ENCODE data around the gene ATP9B.

GRCh38 chr18:79164706-79165105, 95.5 kb downstream of the ATP9B start:
- TF ChIP-seq, protein P1, sequence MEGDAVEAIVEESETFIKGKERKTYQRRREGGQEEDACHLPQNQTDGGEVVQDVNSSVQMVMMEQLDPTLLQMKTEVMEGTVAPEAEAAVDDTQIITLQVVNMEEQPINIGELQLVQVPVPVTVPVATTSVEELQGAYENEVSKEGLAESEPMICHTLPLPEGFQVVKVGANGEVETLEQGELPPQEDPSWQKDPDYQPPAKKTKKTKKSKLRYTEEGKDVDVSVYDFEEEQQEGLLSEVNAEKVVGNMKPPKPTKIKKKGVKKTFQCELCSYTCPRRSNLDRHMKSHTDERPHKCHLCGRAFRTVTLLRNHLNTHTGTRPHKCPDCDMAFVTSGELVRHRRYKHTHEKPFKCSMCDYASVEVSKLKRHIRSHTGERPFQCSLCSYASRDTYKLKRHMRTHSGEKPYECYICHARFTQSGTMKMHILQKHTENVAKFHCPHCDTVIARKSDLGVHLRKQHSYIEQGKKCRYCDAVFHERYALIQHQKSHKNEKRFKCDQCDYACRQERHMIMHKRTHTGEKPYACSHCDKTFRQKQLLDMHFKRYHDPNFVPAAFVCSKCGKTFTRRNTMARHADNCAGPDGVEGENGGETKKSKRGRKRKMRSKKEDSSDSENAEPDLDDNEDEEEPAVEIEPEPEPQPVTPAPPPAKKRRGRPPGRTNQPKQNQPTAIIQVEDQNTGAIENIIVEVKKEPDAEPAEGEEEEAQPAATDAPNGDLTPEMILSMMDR (IDR thresholded peaks at IDR 0.05) = no peak
- no peak for TF ChIP-seq POLR2A (IDR thresholded peaks at IDR 0.05)

Data from ovary (tissue), 3 donors.